ENCODE measurements around the gene VTN.
"Not testable (repeated sequence)": the region's sequence is repeated elsewhere in the genome, so short reads cannot be mapped to it uniquely, and the experiment has no call there.

Gene VTN

GRCh38 chr17:28342313-28342712 is 27.8 kb downstream of the VTN start:
- no peak for DNase-seq (ENCODE audit: low read depth)

- no peak for DNase-seq (ENCODE audit: low read depth)
These were observed 28.6 kb downstream of the VTN start for GRCh38 chr17:28341516-28341915.

GRCh38 chr17:28340374-28340773 is 29.7 kb downstream of the VTN start:
- DNase-seq (ENCODE audit: low read depth): no peak

GRCh38 chr17:28339431-28339830 is 30.7 kb downstream of the VTN start:
- DNase-seq (ENCODE audit: low read depth): no peak

- DNase-seq (ENCODE audit: low read depth): not testable (repeated sequence)
These were observed 31.3 kb downstream of the VTN start for GRCh38 chr17:28338769-28339212.

- no peak for DNase-seq (ENCODE audit: low read depth)
These were observed 31.9 kb downstream of the VTN start for GRCh38 chr17:28338056-28338768.

- DNase-seq (ENCODE audit: low read depth): no peak
These were observed 33.9 kb downstream of the VTN start for GRCh38 chr17:28335959-28336871.

- DNase-seq (ENCODE audit: low read depth): peak; percentile 92
These were observed 34.7 kb downstream of the VTN start, which contains the start of the genes IFT20 and TNFAIP1 for GRCh38 chr17:28335201-28335958. TSS of gene IFT20 (minus strand) at chr17:28335472. CDS start at chr17:28331985, 3,487 bp downstream. TSS of gene TNFAIP1 (plus strand) at chr17:28335761. CDS start at chr17:28339522, 3,761 bp downstream.

- no peak for DNase-seq (ENCODE audit: low read depth)
These were observed 35.4 kb downstream of the VTN start for GRCh38 chr17:28334666-28335200.

GRCh38 chr17:28334171-28334570 is 35.9 kb downstream of the VTN start:
- DNase-seq (ENCODE audit: low read depth): no peak

GRCh38 chr17:28333083-28333746 is 36.9 kb downstream of the VTN start:
- DNase-seq (ENCODE audit: low read depth): no peak

GRCh38 chr17:28331891-28332420 is 38.2 kb downstream of the VTN start:
- DNase-seq (ENCODE audit: low read depth): no peak

- DNase-seq (ENCODE audit: low read depth): no peak
These were observed 39.4 kb downstream of the VTN start for GRCh38 chr17:28330671-28331070.

GRCh38 chr17:28328325-28328724 is 41.8 kb downstream of the VTN start:
- DNase-seq (ENCODE audit: low read depth): no peak

- no peak for DNase-seq (ENCODE audit: low read depth)
These were observed 42.4 kb downstream of the VTN start for GRCh38 chr17:28327709-28328108.

- no peak for DNase-seq (ENCODE audit: low read depth)
These were observed 43.0 kb downstream of the VTN start for GRCh38 chr17:28327031-28327607.

- DNase-seq (ENCODE audit: low read depth): no peak
These were observed 44.0 kb downstream of the VTN start for GRCh38 chr17:28326114-28326513.

GRCh38 chr17:28325211-28325610 is 44.9 kb downstream of the VTN start:
- no peak for DNase-seq (ENCODE audit: low read depth)

GRCh38 chr17:28324781-28325180 is 45.3 kb downstream of the VTN start:
- no peak for DNase-seq (ENCODE audit: low read depth)

GRCh38 chr17:28324267-28324745 is 45.8 kb downstream of the VTN start:
- no peak for DNase-seq (ENCODE audit: low read depth)

Measured in activated T-cell treated with anti-CD3 and anti-CD28 coated beads for 1 hour (primary cell).